Erythroblast (primary cell): ENCODE data around the gene ZNF581.

Source experiments
- GATA1 ChIP-seq: IDR thresholded peaks from 2 replicates; pipeline ENCODE4 v1.6.1; 2011; ENCODE audit warnings: low read depth, mild to moderate bottlenecking, control low read depth, low read length, moderate library complexity
- POLR2A ChIP-seq: IDR thresholded peaks from 2 replicates; pipeline ENCODE4 v1.6.1; 2011; ENCODE audit warnings: mild to moderate bottlenecking, low read length

DNA sequence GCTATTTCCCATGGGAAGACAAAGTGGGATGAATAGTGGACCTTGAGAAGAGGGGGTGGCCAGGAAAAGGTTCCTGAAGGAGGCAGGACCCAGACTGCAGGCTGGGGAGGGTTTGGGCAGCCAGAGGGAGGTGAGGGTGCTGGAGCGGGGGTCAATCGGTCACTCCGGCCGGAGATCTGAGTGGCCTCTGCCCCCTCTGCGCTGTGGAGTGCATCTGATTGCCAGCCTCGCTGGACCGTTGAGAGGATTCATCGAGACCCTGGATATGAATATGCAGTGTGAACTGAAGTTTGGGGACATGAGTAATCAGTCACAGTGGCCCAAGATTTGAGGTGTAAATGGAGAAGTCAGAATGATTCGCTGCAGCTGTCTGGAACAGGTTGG lies 8.1 kb upstream of the ZNF581 start:
- TF ChIP-seq POLR2A (no peak), GATA1 (no peak)
